ENCODE results near the gene DOCK3. TPM values are rescaled to one million over a fixed set of nuclear protein-coding genes. Genes with fewer than 3 reads are reported as not detected.

DOCK3 gene
- total RNA-seq, 1 experiment from 2014 or later: 8.3 TPM

DNA sequence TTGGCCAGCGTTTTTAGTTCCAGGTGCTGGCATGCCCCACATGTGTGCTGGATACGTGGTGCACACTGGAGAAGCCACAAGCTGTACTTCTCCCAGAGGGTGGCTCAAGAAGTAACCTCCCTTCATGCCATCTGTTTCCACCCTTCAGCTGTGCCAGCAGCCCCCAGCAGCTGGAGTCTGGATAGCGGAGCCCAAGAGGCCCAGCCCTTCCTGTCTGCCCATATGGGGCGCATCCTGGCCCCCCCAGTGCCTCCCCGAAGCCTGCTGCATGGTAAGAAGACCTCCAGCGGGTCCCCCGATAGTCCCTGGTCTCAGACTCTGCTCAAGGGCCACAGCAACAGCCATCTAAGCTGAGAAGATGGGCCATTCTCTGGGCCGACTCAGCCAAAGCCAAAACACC, 704.6 kb downstream of the DOCK3 start:
- no peaks in the 10 kb centered on the region for H3K79me1 ChIP-seq (ENCODE audit: insufficient read depth, low read depth, low read length, poor library complexity, severe bottlenecking)
- H3K4me1 ChIP-seq (ENCODE audit: insufficient read depth, low read length): no peaks in the 10 kb centered on the region
- Mint-ChIP-seq H3K27ac (peak overlapping the region in 2 of 3 experiments; percentile 34 to 80; a peak in 3 of 7 replicates), H3K4me1 (peaks cover 12 to 14% of the 10 kb centered on the region in 2 experiments), H3K9me3 (no peaks in the 10 kb centered on the region), H3K36me3 (ENCODE audit: insufficient read depth in 1 of 3, low read depth in 3 of 3) (peaks cover 0 to 9% (median 5%) of the 10 kb centered on the region in 3 experiments; a peak in 5 of 7 replicates), H3K27me3 (ENCODE audit: low read depth) (no peaks in the 10 kb centered on the region), H3K4me3 (no peak overlapping the region)
- no peak overlapping the region for H2BK20ac ChIP-seq (ENCODE audit: low read depth, low read length, poor library complexity, severe bottlenecking)
- no peak overlapping the region for H2AK5ac ChIP-seq (ENCODE audit: insufficient read length, low read length)
- no peak overlapping the region for H3K9ac ChIP-seq (ENCODE audit: extremely low read depth, insufficient read length, low read length)
- H3K14ac ChIP-seq (ENCODE audit: insufficient read depth, low read length): no peak overlapping the region; the same call in 1 of the 2 replicates
- no peak overlapping the region for H3K18ac ChIP-seq (ENCODE audit: insufficient read length, low read depth, low read length)
- no peak overlapping the region for H2BK120ac ChIP-seq (ENCODE audit: low read depth, low read length, poor library complexity, severe bottlenecking)
- no peak overlapping the region for H2BK12ac ChIP-seq (ENCODE audit: insufficient read length, low read depth, low read length)
- H3K9me3 ChIP-seq (ENCODE audit: control insufficient read depth, low read depth, low read length): no peaks in the 10 kb centered on the region
- no peak for DNase-seq
- no peaks in the 10 kb centered on the region for H3K79me2 ChIP-seq (ENCODE audit: insufficient read depth, low read length)
- no peaks in the 10 kb centered on the region for H4K20me1 ChIP-seq (ENCODE audit: control insufficient read depth, insufficient read depth, insufficient read length)
- H3K4me2 ChIP-seq (ENCODE audit: insufficient read depth, insufficient read length, low read length): no peak overlapping the region
- H3K56ac ChIP-seq (ENCODE audit: insufficient read length, low read depth, low read length): no peak overlapping the region
- no peaks in the 10 kb centered on the region for H3K27me3 ChIP-seq (ENCODE audit: insufficient read depth, low read length)
- H4K5ac ChIP-seq (ENCODE audit: insufficient read length, low read depth, low read length): no peak overlapping the region
- H2BK15ac ChIP-seq (ENCODE audit: low read depth, low read length): no peak overlapping the region
- H3T11ph ChIP-seq (ENCODE audit: low read length): no peak overlapping the region
- H3K27ac ChIP-seq (ENCODE audit: insufficient read length, low read depth, low read length): no peak overlapping the region
- TF ChIP-seq, protein P1, sequence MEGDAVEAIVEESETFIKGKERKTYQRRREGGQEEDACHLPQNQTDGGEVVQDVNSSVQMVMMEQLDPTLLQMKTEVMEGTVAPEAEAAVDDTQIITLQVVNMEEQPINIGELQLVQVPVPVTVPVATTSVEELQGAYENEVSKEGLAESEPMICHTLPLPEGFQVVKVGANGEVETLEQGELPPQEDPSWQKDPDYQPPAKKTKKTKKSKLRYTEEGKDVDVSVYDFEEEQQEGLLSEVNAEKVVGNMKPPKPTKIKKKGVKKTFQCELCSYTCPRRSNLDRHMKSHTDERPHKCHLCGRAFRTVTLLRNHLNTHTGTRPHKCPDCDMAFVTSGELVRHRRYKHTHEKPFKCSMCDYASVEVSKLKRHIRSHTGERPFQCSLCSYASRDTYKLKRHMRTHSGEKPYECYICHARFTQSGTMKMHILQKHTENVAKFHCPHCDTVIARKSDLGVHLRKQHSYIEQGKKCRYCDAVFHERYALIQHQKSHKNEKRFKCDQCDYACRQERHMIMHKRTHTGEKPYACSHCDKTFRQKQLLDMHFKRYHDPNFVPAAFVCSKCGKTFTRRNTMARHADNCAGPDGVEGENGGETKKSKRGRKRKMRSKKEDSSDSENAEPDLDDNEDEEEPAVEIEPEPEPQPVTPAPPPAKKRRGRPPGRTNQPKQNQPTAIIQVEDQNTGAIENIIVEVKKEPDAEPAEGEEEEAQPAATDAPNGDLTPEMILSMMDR (conservative IDR thresholded peaks at IDR 0.05): no peak
- H4K91ac ChIP-seq (ENCODE audit: insufficient read length, low read depth, low read length): no peak overlapping the region
- no peak overlapping the region for H2AFZ ChIP-seq (ENCODE audit: low read length)
- H2BK5ac ChIP-seq (ENCODE audit: insufficient read length, low read length): no peak overlapping the region
- H3K23me2 ChIP-seq (ENCODE audit: insufficient read length, low read depth, low read length, poor library complexity, severe bottlenecking): peaks cover 4% of the 10 kb centered on the region
- no peak overlapping the region for H3K4ac ChIP-seq (ENCODE audit: low read depth, low read length)
- no CpG with 5 or more reads among the region's 8 CpGs for WGBS (ENCODE audit: extremely low coverage, insufficient read length, low lambda C conversion rate)
- no peak overlapping the region for H4K8ac ChIP-seq (replicated peaks; ENCODE audit: insufficient read length, low read depth, low read length)
- no peak overlapping the region for H3K23ac ChIP-seq (ENCODE audit: insufficient read length, low read depth, low read length)

All from H9 (cell line).